NOMO-1 treated with dmso at 0.1 percent for 144 hours (cell line): Measurements from ENCODE around the gene ZNG1E.
"Not testable (repeated sequence)": the region's sequence is repeated elsewhere in the genome, so short reads cannot be mapped to it uniquely, and the experiment has no call there.

Experiments
- DNase-seq: peaks from one replicate; lab custom pipeline; 2025; ENCODE audit not compliant: unreplicated experiment; lab: John Stamatoyannopoulos, UW

The ZNG1E gene

GRCh38 chr9:65675589-65676021, at the start of gene ZNG1E:
ZNG1E (plus strand) TSS chr9:65675928; CDS start chr9:65675977, 49 bp downstream.
- not testable (repeated sequence) for DNase-seq

GRCh38 chr9:65673579-65673978, 2.1 kb upstream of the ZNG1E start:
- DNase-seq = not testable (repeated sequence)

- not testable (repeated sequence) for DNase-seq
These were observed 710 bp upstream of the ZNG1E start for GRCh38 chr9:65675018-65675417.

GRCh38 chr9:65676389-65676788, 661 bp downstream of the ZNG1E start:
- not testable (repeated sequence) for DNase-seq

- not testable (repeated sequence) for DNase-seq
These were observed 2.8 kb downstream of the ZNG1E start for GRCh38 chr9:65678533-65678932.

GRCh38 chr9:65703550-65703949, 27.8 kb downstream of the ZNG1E start:
- DNase-seq = not testable (repeated sequence)

DNA sequence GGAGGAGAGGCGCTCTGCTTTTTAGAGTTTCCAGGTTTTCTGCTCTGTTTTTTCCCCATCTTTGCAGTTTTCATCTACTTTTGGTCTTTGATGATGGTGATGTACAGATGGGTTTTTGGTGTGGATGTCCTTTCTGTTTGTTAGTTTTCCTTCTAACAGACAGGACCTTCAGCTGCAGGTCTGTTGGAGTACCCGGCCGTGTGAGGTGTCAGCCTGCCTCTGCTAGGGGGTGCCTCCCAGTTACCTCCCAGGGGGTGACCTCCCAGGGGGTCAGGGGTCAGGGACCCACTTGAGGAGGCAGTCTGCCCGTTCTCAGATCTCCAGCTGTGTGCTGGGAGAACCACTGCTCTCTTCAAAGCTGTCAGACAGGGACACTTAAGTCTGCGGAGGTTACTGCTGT, 38.7 kb downstream of the ZNG1E start:
- DNase-seq = not testable (repeated sequence)

- DNase-seq = not testable (repeated sequence)
These were observed 61.4 kb downstream of the ZNG1E start, which contains the start of gene FOXD4L4 for GRCh38 chr9:65737096-65737564. FOXD4L4 (plus strand) TSS chr9:65737146; CDS start chr9:65737146, 0 bp downstream.

GRCh38 chr9:65738133-65738532, 62.4 kb downstream of the ZNG1E start:
- not testable (repeated sequence) for DNase-seq
